Fibroblast of lung (primary cell): ENCODE results near the gene CCDC192. TPM values are rescaled to one million over a fixed set of nuclear protein-coding genes. Genes with fewer than 3 reads are reported as not detected.

ENCODE experiments used
- DNase-seq, 2 donors: peaks; one replicate each; pipeline versions ENCODE4 v3.0.0 to v3.0.0-alpha.2; 2010; ENCODE audit warnings: low read depth in 2 of 2
- H2AFZ ChIP-seq: 2 replicates; pipeline ENCODE4 v1.5.1; 2012; ENCODE audit warnings: low read length, control low read depth, inconsistent platforms
- H3K27ac ChIP-seq: 2 replicates; pipeline ENCODE4 v1.5.1; 2011; ENCODE audit warnings: low read length, control low read depth; ENCODE audit not compliant: insufficient read depth
- H3K27me3 ChIP-seq: 2 replicates; pipeline ENCODE4 v1.5.1; 2011; ENCODE audit warnings: mild to moderate bottlenecking, low read length; ENCODE audit not compliant: control insufficient read depth, insufficient read depth
- H3K36me3 ChIP-seq: 2 replicates; pipeline ENCODE4 v1.5.1; 2011; ENCODE audit warnings: low read length; ENCODE audit not compliant: control insufficient read depth, insufficient read depth
- H3K4me1 ChIP-seq: 2 replicates; pipeline ENCODE4 v1.5.1; 2011; ENCODE audit warnings: low read length; ENCODE audit not compliant: control insufficient read depth, insufficient read depth; ENCODE audit errors: extremely low read depth
- H3K4me2 ChIP-seq: 2 replicates; pipeline ENCODE4 v1.5.1; 2011; ENCODE audit warnings: low read length, control low read depth; ENCODE audit not compliant: insufficient read depth; ENCODE audit errors: extremely low read depth
- H3K4me3 ChIP-seq, 4 experiments: fragments of 200-600 bp in 1 of 4; sonication (generic) in 1 of 4; replicated peaks in 1 of 4; 2 replicates each; pipeline ENCODE4 v1.5.1; 2011 to 2016; ENCODE audit warnings: low read length in 4 of 4, low read depth in 3 of 4, mild to moderate bottlenecking in 3 of 4, control low read depth in 2 of 4, inconsistent platforms in 1 of 4, mixed read lengths in 1 of 4; ENCODE audit not compliant: insufficient read depth in 1 of 4; ENCODE audit errors: control extremely low read depth in 1 of 4
- H3K79me2 ChIP-seq: 2 replicates; pipeline ENCODE4 v1.5.1; 2012; ENCODE audit warnings: mild to moderate bottlenecking, low read length, inconsistent platforms; ENCODE audit not compliant: control insufficient read depth, insufficient read depth
- H3K9ac ChIP-seq: 2 replicates; pipeline ENCODE4 v1.5.1; 2011; ENCODE audit warnings: mild to moderate bottlenecking, low read length, control low read depth; ENCODE audit not compliant: insufficient read depth
- H3K9me3 ChIP-seq: 2 replicates; pipeline ENCODE4 v1.5.1; 2012; ENCODE audit warnings: low read depth, low read length; ENCODE audit not compliant: control insufficient read depth, insufficient read depth
- H4K20me1 ChIP-seq: 2 replicates; pipeline ENCODE4 v1.5.1; 2011; ENCODE audit warnings: low read length; ENCODE audit not compliant: control insufficient read depth, insufficient read depth; ENCODE audit errors: extremely low read depth
- CTCF ChIP-seq, 2 donors: IDR thresholded peaks in 1 of 2; conservative IDR thresholded peaks in 1 of 2; 1 replicate in 1 of 2; 2 replicates in 1 of 2; pipeline ENCODE4 v1.5.1; 2011 to 2012; ENCODE audit warnings: low read length in 2 of 2, control low read depth in 1 of 2, inconsistent platforms in 1 of 2, low read depth in 1 of 2, mild to moderate bottlenecking in 1 of 2
- EZH2 ChIP-seq: IDR thresholded peaks from 2 replicates; pipeline ENCODE4 v1.5.1; 2012; ENCODE audit warnings: low read length, control low read depth, mild to moderate bottlenecking; ENCODE audit errors: missing control alignments
- polyA plus RNA-seq, 2 donors: library from polyadenylated mRNA; depleted of rRNA in 1 of 2; stranded (reverse) in 1 of 2; unstranded in 1 of 2; fragments of >200 nt; gene quantifications; 2 replicates each; pipeline ENCODE4 v1.2.1, GENCODE V29; 2011 to 2012; ENCODE audit warnings: missing spikeins in 1 of 2
- total RNA-seq: library from RNA; depleted of rRNA; stranded (reverse); fragments of >200 nt; gene quantifications from 2 replicates; pipeline ENCODE4 v1.2.1, GENCODE V29; 2014

The CCDC192 gene
- total and polyA plus RNA-seq, 2 donors (not counting 1 experiment from before 2014, with no cell fraction given) = not detected

- no peak for TF ChIP-seq EZH2
- TF ChIP-seq CTCF (conservative IDR thresholded peaks at IDR 0.05 in 1 of 2, IDR thresholded peaks at IDR 0.05 in 1 of 2; ENCODE audit: low read depth in 1 of 2, low read length in 2 of 2) = no peak
- no peak for DNase-seq
- H3K36me3 ChIP-seq = no peaks in the 10 kb centered on the region
- no peaks in the 10 kb centered on the region for H3K27me3 ChIP-seq
- H2AFZ ChIP-seq = no peak overlapping the region
- no peaks in the 10 kb centered on the region for H4K20me1 ChIP-seq
- no peaks in the 10 kb centered on the region for H3K79me2 ChIP-seq
- no peak overlapping the region for H3K4me2 ChIP-seq
- no peak overlapping the region for H3K4me3 ChIP-seq
- H3K9me3 ChIP-seq = no peaks in the 10 kb centered on the region
- no peak overlapping the region for H3K27ac ChIP-seq
- no peak overlapping the region for H3K9ac ChIP-seq
- no peaks in the 10 kb centered on the region for H3K4me1 ChIP-seq
Measured at GRCh38 chr5:127910307-127910956, 207.2 kb downstream of the CCDC192 start.

GRCh38 chr5:127911619-127912018, 208.4 kb downstream of the CCDC192 start:
- TF ChIP-seq CTCF (conservative IDR thresholded peaks at IDR 0.05 in 1 of 2, IDR thresholded peaks at IDR 0.05 in 1 of 2; ENCODE audit: low read depth in 1 of 2, low read length in 2 of 2) = no peak
- no peak for TF ChIP-seq EZH2
- no peak overlapping the region for H3K4me3 ChIP-seq
- no peak overlapping the region for H3K9ac ChIP-seq
- H3K27ac ChIP-seq = no peak overlapping the region
- H3K27me3 ChIP-seq = no peaks in the 10 kb centered on the region
- H3K9me3 ChIP-seq = no peaks in the 10 kb centered on the region
- no peak overlapping the region for H3K4me2 ChIP-seq
- H3K79me2 ChIP-seq = no peaks in the 10 kb centered on the region
- H3K4me1 ChIP-seq = no peaks in the 10 kb centered on the region
- H2AFZ ChIP-seq = no peak overlapping the region
- no peaks in the 10 kb centered on the region for H4K20me1 ChIP-seq
- no peaks in the 10 kb centered on the region for H3K36me3 ChIP-seq
- DNase-seq = no peak

GRCh38 chr5:127912411-127912810, 209.2 kb downstream of the CCDC192 start:
- Histone ChIP-seq H3K27me3 (no peaks in the 10 kb centered on the region), H3K9ac (no peak overlapping the region), H3K4me3 (no peak overlapping the region), H3K4me1 (no peaks in the 10 kb centered on the region), H4K20me1 (no peaks in the 10 kb centered on the region), H2AFZ (no peak overlapping the region), H3K79me2 (no peaks in the 10 kb centered on the region), H3K9me3 (no peaks in the 10 kb centered on the region), H3K27ac (no peak overlapping the region), H3K36me3 (no peaks in the 10 kb centered on the region), H3K4me2 (no peak overlapping the region)
- TF ChIP-seq CTCF (conservative IDR thresholded peaks at IDR 0.05 in 1 of 2, IDR thresholded peaks at IDR 0.05 in 1 of 2; ENCODE audit: low read depth in 1 of 2, low read length in 2 of 2) (no peak), EZH2 (no peak)
- DNase-seq = no peak
